Renal cortical epithelial cell (primary cell): ENCODE measurements around the gene ADI1. TPM values are rescaled to one million over a fixed set of nuclear protein-coding genes. Genes with fewer than 3 reads are reported as not detected.

Source experiments
- DNase-seq: peaks from one replicate; pipeline ENCODE4 v3.0.0-alpha.2; 2011; ENCODE audit warnings: low read depth
- total RNA-seq: library from RNA; depleted of rRNA; stranded (reverse); fragments of >200 nt; gene quantifications from 2 replicates; pipeline ENCODE4 v1.2.3, GENCODE V29; 2014

The ADI1 gene, protein sequence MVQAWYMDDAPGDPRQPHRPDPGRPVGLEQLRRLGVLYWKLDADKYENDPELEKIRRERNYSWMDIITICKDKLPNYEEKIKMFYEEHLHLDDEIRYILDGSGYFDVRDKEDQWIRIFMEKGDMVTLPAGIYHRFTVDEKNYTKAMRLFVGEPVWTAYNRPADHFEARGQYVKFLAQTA
- total RNA-seq: 32.5 and 35.3 TPM in 2 replicates

DNA sequence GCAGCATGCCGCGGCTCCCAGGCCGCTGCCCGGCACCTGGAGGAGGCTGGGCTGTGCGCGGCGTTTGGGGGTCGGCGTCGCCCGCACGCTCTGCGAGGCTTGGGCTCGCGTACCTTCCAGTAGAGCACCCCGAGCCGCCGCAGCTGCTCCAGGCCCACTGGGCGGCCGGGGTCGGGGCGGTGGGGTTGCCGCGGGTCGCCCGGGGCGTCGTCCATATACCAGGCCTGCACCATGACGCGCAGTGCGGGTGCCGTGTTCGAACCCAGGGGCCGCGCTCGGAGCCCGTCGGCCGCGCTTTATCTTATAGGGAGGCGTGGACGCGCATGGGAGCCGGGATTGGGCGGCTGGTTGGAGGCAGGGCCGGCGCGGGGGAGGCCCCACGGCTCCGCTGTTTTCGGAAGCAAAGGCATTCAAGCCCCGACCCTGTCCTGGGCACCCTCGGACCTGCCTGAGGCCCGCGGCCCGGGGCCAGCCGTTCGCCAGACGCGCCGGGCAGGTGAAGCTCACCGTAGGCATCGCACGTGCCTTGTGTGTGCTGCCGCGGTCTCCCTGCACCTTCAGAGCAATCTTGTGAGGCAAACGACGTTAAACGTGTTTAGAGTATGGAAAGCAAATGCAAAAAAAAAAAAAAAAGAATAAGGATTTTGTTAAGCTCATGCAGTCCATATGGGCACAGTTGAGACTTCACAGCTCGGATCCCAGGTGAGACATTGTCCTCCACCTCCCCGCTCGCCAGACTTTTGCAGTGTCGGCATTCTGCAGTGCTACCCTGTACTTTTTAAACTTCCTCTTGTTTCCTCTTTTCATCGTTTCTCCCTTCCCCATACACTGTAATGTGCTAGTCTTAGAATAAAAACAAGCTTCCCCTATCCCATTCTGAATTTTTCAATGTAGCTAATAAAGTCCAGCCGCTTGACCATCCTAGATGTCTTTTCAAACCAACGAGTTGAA, at the start of gene ADI1:
Gene ADI1 (minus strand): TSS at position 277 of the 951 bp plus-strand sequence. CDS start 44 bp downstream, at position 233.
- peak; percentile 27 for DNase-seq

DNA sequence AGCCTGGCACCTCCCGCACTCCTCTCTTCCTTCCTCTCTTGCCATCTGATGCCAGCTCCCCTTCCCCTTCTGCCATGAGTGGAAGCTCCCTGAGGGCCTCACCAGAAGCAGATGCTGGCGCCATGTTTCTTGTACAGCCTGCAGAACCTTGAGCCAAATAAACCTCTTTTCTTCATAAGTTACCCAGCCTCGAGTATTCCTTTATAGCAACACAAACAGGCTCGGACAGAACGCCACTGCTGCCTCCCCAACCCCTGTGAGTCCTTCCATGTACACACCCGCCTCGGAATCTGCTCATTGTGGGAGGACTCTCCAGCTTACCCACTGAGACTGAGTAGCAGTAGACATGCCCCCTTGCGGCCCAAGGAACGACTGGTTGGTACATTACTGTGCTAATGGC, 47.5 kb upstream of the ADI1 start:
- no peak for DNase-seq

DNA sequence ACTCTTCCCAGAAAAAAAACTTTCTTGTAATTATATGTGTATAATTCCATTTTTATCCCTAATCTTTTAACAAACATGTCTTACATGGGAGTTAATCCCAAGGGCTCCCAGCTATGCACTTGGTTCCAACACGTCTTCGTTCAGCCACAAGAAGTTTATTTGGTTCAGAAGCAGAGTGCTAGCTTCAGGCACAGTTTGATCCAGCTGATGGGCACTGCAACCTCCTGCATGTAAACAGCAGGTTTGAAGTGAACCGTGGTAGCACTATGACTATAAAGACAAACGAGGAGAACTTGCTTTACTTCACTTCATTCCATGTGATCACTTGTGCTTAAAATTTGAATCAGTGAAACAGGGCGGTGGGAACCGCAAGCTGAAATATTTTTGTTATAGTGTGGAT, 45.8 kb upstream of the ADI1 start:
- no peak for DNase-seq

DNA sequence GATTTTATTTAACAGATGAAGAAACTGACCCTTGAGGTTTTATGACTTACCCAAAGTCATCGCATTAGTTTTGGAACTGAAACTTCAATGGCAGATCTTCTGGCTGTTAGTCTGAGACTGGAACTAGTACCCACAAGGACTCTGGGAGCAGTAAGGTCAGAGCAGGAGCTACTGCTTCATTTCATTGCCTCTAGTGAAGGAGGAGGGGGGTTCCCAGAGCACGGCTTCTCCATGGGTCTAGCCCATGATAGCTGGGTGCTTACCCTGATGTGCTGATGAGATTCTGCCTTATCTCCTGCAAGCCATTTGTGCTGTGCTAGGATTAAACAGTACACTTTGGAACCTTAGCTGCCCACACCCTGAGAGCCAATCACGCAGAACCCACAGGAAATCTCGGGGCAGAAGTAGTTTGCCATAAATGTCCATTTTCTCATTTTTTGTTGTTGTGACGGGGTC, 44.2 kb upstream of the ADI1 start:
- no peak for DNase-seq

DNA sequence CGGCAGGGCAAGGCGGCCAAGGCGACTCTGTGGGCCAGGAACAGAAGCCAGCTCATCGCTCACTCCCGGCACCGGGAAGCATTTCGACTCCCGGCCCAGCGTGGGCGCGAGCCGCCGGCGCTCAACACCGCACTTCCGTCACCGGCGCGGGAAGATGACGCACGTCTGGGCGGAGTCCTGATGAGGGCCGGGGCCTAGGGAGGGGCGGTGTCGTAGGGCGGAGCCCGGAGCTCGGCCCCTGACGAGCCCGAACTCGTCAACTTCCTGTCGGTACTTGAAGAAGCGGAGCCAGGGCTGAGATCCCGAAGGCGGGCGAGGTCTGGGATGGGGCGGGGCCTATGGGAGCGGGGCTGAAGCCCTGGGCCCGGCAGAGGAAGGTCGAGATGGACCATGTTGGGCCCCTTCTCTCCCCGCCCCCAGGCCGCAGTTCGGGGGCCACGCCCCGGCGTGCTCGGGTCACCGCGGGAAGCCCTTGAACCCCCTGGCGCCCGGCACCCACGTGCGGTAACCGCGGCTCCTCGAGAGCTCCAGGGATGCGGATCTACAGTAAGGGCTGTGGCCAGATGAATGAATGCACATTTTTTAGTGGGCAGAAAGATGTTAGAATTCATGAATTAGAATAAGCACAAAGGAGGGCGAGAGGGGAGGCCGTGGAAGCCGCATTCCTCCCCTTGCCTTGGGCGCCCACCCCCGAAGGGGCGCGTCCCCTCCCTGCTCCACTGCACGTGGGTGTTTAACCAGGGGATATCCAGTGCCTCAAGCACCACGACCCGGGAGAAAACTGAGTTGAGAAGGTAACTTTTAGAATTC, 39.1 kb upstream of the ADI1 start, which contains the start of gene RNASEH1:
Gene RNASEH1 (minus strand): TSS at position 129 of the 810 bp plus-strand sequence. CDS start 73 bp downstream, at position 56.
- peak; percentile 92 for DNase-seq

DNA sequence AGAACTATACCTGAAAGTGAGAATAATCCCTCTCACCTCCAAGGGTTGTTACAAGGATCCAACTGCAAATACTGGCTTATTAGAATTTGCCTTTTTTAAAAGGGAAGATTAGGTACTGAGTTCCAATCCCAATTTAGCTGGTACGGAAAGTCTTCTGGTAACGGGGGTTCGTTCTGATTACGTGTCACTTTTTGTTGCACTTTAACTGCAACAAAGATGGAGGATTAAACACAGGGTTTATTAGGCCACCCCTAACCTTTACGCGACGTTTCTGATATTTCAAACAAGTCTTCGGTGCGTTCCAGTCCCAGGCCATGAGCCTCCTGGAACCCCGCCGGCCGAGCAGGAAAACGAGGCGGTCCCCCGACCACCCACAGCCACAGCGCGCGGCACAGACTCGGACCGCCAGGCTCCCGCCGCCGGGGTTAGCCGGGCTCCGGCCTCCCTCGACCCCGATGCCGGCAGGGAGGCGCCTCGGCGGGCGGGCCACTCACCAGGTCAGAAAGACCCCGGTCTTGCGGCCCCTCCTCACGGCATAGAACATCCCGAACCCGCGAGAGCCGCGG, 38.4 kb upstream of the ADI1 start:
- no peak for DNase-seq

DNA sequence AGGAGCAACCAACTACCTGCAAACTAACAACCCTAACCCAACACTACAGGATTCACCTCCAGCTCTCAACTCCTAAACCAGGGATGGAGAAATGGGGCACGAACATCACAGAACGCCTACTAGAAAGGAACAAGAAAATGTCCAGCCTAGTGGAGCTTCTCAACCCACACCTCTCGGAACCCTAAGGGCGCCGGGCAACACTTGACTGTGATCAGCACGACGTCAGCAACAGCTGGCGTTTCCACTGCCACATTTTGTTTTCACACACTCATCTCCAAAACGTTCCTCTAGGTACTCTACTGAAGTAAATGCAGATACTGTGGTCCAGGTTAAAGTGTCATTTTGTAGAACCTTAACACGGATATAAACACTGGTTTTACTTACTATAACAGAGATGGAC, 34.6 kb upstream of the ADI1 start:
- DNase-seq: no peak

DNA sequence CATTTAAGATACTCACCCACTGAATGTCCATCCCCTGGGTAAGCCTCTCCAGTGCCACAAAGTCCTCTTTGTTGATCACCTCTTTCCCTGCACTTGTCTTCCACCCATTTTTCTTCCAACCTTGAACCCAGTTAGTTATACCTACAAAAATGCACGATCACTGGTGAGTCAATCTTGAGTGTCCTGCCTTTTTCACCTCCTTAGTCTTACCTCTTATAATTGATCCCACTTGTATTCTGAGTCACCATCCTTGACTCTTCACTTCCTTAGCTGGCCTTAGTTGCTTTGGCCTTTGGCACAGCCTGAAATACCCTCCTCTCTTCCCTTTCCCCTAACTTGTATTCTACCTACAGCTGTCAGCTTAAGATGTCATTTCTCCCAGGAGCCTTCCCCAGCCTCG, 28.6 kb upstream of the ADI1 start:
- no peak for DNase-seq

DNA sequence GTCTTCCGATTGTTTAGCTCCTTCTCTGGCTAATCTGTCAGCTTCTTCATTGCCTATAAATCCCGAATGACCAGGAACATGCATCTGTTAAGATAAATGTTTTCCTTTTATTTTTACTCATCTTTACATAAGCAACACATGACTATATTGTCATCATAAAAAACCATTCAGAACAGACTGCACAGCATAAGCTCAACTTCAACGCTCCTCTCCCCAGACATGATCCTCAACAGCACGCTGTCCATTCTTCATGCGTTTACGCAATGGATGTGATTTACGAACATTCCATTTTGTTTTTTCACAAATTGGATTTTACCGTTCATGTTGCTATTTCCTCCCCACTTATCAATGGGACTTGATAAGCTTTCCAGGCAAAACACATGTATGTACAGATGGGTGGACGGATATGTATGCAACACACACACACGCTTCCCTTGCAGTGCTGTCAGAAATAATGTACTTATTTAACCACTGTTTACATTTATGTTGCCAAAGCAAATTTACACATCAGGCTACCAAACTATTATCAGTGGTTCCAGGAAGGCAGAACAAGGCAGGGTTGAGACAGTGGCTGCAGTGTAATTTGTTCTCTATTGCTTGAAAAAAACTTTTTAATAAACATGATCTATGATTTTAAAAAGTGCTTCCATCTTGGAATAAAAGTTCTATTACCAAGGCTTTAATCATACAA, 26.6 kb upstream of the ADI1 start:
- DNase-seq: no peak

DNA sequence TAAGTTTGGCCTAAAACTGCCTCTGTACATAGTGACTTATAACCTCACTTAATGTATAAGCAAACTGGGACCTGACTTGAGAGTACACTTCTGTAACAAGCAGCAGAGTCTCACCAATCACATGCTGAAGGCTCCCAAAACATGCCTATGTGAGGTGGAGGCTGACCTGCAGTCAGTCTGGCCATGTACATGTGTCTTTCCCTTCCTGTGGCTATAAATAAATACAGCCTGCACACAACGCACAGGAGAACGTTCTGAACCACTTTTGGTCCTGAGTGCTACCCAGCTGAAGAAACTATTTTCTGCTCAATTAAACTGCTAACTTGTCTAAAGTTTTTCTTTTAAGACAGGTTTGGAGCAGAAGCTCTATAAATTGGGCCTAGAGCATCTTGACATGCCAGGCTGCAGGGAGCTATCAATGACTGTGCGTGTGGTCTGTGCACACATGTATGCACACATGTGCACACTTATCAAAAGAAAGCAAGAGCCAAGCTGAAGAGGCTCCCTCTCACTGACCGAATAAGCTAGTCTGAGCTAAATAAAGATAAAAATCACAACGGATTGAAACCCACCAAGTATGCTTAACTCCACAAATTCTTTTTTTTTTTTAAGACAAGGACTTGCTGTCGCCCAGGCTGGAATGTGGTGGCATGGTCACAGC, 23.8 kb upstream of the ADI1 start:
- DNase-seq: no peak

DNA sequence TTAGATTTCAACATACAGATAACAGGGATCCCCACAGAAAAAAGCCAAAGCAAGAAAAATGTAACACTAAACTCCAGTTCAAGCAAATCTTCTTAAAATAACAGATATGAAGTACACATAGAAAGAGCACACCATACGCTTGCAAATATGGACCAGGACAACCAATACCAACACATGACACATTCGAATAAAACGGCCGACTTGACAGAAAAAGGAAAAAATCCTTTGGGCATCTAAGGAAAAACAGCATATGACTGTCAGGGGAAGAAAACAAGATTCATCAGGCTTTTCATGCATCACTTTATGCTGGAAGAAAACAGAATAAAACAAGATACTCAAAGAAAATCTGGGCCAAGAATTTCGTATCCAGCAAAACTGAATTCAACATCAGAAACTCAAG, 22.8 kb upstream of the ADI1 start:
- no peak for DNase-seq

DNA sequence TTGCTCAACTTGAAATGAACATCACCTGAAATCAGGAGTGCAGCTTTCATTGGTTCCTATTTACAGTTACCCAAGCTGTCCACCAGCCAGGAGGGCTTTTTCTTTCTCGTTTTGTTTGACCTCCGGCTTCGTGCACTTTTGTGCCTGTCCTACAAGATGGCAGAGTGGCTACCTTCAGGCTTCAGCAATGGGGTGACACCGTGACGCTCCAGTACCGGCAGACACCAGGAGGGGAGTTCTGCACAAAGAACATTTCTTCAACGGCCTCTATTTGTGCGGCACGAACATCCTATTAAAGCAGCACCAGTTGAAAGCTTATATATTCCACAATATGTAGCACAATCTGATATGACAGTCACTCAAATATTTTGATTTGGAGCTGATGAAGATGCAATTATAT, 20.5 kb upstream of the ADI1 start:
- no peak for DNase-seq

DNA sequence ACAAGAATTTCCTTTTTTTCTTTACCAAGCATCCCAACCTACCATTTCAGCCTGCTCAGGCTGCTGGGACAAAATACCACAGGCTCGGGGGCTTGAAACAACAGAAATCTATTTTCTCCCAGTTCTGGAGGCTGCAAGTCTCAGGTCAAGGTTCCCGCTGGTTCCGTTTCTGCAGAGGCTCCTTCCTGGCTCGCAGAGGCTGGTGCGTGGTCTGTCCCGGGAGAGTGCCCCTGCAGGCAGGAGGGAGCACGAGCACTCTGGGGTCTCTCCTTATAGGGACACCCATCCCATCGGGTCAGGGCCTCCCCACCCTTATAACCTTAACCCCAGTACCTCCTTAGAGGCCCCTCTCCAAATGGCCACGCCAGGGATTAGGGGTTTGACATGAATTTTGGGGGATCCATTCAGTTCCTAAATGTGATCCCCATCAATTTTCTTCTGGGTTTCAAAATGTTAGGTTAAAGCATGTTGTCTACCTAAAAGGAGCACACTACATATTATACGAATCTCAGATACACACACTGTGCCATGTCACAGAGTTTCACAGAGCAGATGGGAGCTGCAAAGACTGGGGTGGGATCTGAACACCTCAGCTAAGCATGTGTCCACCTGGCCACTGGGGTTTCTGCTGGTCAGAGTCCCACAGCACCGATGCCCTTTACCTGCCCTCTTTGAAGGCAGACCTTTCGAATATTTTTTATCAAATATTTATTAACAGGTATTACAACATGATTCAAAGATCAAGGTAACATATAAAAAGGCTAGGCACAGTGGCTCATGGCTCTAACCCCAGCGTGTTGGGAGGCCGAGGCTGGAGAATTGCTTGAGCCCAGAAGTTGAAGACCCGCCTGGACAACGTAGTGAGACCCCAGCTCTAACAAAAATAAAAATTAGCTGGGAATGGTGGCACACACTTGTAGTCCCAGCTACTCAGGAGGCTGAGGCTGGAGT, 17.6 kb upstream of the ADI1 start:
- peak; percentile 37 for DNase-seq

DNA sequence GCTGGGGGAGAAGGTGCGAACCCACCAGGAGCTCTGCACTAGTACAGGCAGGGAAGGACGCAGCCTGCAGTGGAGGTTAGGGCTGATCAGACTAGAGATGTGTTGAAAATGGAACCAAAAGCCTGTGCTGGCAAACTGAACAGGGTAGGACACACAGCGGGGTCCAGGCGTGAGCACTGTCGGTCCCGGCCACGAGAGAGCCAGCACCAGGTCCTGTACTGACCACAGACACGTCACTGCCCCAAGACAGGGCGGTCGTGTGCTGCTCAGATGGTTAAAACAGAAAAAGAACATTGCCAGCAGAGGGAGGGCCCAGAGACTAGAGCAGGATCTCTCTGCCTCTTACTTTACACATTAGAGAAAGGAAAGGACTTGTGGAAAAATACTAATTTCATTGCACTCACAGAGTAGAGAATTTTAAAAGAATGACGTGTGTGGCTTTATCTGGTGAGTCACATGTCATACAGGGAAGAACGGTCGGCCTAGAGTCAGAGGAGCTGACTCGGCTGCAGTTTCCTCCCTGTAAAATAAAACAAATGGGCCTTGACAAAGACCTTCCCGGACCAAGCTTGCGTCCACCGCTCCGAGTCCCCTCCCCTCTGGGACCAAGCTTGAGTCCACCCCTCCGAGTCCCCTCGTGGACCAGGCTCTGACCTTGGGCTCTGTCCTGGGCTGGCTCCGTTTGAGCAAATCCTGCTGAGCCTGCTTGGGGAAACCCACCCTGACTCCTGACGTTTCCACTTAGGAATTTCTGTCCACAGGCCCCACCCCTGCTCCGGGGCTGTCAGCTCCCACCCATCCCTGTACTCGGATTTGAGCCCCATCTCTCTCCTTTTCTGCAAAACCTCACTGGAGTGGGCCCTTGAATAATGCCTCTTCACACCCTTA, 16.7 kb upstream of the ADI1 start:
- DNase-seq: peak; percentile 85

DNA sequence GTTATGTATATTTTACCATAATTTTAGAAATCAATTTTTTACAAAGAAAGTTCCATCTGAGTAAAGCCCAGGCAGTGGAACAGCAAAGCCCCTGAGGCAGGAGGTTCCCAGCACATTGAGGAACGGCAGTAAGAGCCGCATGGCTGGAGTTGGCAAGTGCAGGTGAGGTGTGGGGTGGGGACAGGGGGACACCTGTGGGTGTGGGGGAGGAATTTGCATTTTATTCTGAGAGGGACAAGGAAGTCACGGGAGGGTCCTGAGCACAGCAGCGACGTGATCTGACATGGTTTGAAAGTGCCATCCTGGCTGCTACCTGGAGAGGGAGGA, 16.1 kb upstream of the ADI1 start:
- no peak for DNase-seq

DNA sequence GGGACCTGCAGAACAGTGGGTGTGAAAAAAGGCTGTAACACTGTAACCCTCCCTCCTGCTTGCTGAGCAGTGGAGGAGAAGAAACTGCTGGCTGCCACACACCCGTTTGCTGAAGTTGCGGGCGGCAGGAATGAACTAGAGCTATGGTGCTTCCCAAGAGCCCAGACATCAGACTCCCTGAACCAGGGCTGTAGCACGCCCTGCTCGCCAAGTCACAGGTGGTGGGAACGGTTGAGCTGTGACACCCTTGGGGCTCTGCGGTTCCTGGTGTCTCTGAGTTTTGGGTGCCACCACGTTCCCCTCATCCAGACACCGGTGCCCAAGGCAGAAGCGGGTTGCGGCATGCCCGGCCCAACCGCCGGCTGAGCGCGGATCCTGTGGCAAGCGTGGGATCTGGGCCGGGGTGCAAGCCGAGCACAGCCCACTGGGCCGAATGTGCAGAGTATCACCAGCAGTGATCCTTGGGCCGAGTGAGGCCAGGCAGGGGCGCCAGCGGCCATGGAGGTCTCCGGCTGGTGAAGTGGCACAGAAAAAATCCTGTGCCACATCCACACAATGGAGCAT, 15.0 kb upstream of the ADI1 start:
- no peak for DNase-seq

DNA sequence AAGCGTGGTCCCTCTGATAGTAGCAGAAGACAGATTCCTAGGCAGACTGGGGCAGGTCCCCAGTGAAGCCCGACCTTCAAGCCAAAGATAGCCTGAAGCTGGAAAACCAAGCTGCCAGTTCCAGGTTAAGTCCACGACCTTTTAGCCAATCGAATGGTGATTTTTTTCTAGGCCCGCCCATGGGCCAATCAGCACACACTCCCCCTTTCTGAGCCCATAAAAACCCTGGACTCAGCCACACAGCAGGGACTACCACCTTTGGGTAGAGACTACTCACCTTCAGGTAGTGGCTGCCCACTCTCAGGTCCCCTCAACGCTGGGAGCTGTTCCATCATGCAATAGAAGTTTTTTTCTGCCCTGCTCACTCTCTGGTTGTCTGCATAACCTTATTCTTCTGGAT, 14.5 kb upstream of the ADI1 start:
- no peak for DNase-seq

DNA sequence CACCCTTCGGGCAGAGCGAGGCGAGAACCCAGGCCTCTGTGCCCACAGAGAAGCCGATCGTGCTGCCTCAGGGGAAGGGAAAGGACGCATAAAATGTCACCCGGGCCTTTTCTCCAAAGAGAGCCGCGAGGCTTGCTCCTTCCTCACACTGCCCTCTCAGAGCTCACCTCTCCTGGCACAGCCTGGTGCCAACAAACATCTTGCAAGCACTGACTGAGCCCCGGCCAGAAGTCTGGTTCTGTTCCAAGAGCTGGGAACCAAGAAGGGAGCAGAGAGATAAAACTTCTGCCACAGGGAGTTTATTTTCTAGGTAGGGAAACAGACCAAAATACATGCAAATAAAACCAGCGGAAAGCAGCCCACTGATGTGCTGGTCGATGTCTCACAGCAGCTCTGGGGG, 13.6 kb upstream of the ADI1 start:
- DNase-seq: no peak
